ENCODE results near the gene TACSTD2.
A peak's percentile ranks its signal among the peaks of the same experiment; 100 is the strongest.

GRCh38 chr1:58546520-58547308 lies 30.3 kb downstream of the TACSTD2 start, which contains the start of gene OMA1:
- no peak for TF ChIP-seq ZBTB8A (CRISPR knock-in tag; IDR thresholded peaks at IDR 0.05; ENCODE audit: borderline replicate concordance, low read depth)
- no peak for TF ChIP-seq SMAD9 (CRISPR knock-in tag; IDR thresholded peaks at IDR 0.05)
- peak; percentile 12; the same call in 1 of the 2 replicates for TF ChIP-seq MAX (IDR thresholded peaks at IDR 0.05)
- no peak for TF ChIP-seq MTF1 (CRISPR knock-in tag; IDR thresholded peaks at IDR 0.05)
- TF ChIP-seq ASH2L (IDR thresholded peaks at IDR 0.05; ENCODE audit: insufficient read length, low read depth, low read length) = peak; percentile 44
- peak; percentile 72 for TF ChIP-seq PHF8 (CRISPR knock-in tag; IDR thresholded peaks at IDR 0.05)

All from HepG2 (cell line).